Chondrocyte (in vitro differentiated cells): Measurements from ENCODE around the gene INVS. TPM values are rescaled to one million over a fixed set of nuclear protein-coding genes. Genes with fewer than 3 reads are reported as not detected.
"Not testable (repeated sequence)": the region's sequence is repeated elsewhere in the genome, so short reads cannot be mapped to it uniquely, and the experiment has no call there.

Source experiments
- DNase-seq: peaks from one replicate; pipeline ENCODE4 v3.0.0; 2021; ENCODE audit warnings: mixed read lengths, low spot score
- H3K27ac Mint-ChIP-seq: one replicate; pipeline ENCODE4 v1.8.0; 2021; ENCODE audit warnings: mild to moderate bottlenecking, moderate library complexity, mixed read lengths; ENCODE audit not compliant: unreplicated experiment
- H3K27me3 Mint-ChIP-seq: 2 replicates; pipeline ENCODE4 v1.8.0; 2021; ENCODE audit warnings: low read depth, mixed read lengths
- H3K36me3 Mint-ChIP-seq: 2 replicates; pipeline ENCODE4 v1.8.0; 2021; ENCODE audit warnings: low read depth, mixed read lengths
- H3K4me1 Mint-ChIP-seq: 2 replicates; pipeline ENCODE4 v1.8.0; 2021; ENCODE audit warnings: low read depth, mild to moderate bottlenecking, mixed read lengths
- H3K4me3 Mint-ChIP-seq: one replicate; pipeline ENCODE4 v1.8.0; 2021; ENCODE audit warnings: mild to moderate bottlenecking, moderate library complexity, mixed read lengths; ENCODE audit not compliant: unreplicated experiment
- H3K9me3 Mint-ChIP-seq: 2 replicates; pipeline ENCODE4 v1.8.0; 2021; ENCODE audit warnings: low read depth, mixed read lengths
- total RNA-seq: library from RNA; stranded (reverse); gene quantifications from 3 replicates; pipeline ENCODE4 v1.2.1, GENCODE V29; 2021
- TF ChIP-seq, protein P1 (sequence below): fragments of 200-600 bp; sonication (generic); IDR thresholded peaks from 2 replicates; pipeline ENCODE4 v1.5.0; 2021; ENCODE audit warnings: antibody characterized with exemption, mild to moderate bottlenecking, moderate library complexity

INVS gene
- total RNA-seq, 1 donor from 2014 or later = 16.0 TPM

DNA sequence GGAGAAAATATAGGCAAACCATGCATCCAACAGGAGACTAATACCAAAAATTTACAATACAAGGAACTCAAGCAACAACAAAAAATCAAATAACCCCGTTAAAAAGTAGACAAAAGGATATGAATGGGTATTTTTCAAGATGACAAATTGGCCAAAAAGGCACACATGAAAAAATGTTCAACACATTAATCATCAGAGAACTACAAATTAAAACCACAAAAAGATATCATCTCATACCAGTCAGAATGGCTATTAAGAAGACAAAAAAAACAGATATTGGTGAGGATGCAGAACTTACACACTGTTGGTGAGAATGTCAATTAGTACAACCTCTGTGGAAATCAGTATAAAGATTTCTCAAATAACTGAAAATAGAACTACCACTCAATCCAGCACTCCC is 218.7 kb downstream of the INVS start:
- TF ChIP-seq, protein P1, sequence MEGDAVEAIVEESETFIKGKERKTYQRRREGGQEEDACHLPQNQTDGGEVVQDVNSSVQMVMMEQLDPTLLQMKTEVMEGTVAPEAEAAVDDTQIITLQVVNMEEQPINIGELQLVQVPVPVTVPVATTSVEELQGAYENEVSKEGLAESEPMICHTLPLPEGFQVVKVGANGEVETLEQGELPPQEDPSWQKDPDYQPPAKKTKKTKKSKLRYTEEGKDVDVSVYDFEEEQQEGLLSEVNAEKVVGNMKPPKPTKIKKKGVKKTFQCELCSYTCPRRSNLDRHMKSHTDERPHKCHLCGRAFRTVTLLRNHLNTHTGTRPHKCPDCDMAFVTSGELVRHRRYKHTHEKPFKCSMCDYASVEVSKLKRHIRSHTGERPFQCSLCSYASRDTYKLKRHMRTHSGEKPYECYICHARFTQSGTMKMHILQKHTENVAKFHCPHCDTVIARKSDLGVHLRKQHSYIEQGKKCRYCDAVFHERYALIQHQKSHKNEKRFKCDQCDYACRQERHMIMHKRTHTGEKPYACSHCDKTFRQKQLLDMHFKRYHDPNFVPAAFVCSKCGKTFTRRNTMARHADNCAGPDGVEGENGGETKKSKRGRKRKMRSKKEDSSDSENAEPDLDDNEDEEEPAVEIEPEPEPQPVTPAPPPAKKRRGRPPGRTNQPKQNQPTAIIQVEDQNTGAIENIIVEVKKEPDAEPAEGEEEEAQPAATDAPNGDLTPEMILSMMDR = no peak
- H3K4me1 Mint-ChIP-seq = peaks cover 14% of the 10 kb centered on the region
- no peak for DNase-seq
- peaks cover 16% of the 10 kb centered on the region for H3K9me3 Mint-ChIP-seq
- H3K27me3 Mint-ChIP-seq = no peaks in the 10 kb centered on the region
- H3K4me3 Mint-ChIP-seq = no peak overlapping the region
- peaks cover 25% of the 10 kb centered on the region for H3K36me3 Mint-ChIP-seq
- peak overlapping the region; percentile 30 for H3K27ac Mint-ChIP-seq

DNA sequence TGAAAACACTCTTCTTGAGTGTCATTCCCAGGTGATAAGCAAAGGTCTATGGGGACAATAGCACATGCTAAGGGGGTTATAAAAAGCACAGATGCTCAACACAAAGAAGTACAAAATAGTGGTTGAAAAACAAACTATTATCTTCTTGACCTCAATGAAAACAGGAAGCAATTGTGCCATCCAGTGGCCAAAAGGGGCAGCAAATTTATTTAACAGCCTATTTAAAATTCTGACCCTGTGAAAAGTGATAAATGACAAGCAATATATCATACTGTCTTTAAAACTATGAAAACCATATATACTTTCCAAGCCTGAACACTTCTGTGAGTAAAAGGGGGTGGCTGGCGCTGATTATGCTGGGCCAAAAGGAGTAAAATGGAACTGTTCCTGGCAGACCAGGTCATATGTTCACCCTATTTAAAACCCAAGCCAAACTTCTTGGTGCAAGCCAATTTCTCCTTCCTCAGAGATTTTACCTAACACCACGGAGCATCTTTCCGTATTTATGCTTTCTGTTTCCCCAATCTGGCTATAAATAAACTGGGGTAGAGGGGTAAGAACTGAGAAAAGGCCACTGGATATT is 224.0 kb downstream of the INVS start:
- DNase-seq = no peak
- H3K27me3 Mint-ChIP-seq = no peaks in the 10 kb centered on the region
- no peak overlapping the region for H3K27ac Mint-ChIP-seq
- TF ChIP-seq, protein P1 = peak; percentile 88
- peaks cover 4% of the 10 kb centered on the region for H3K4me1 Mint-ChIP-seq
- H3K4me3 Mint-ChIP-seq = no peak overlapping the region
- no peaks in the 10 kb centered on the region for H3K9me3 Mint-ChIP-seq
- H3K36me3 Mint-ChIP-seq = peaks cover 3% of the 10 kb centered on the region

DNA sequence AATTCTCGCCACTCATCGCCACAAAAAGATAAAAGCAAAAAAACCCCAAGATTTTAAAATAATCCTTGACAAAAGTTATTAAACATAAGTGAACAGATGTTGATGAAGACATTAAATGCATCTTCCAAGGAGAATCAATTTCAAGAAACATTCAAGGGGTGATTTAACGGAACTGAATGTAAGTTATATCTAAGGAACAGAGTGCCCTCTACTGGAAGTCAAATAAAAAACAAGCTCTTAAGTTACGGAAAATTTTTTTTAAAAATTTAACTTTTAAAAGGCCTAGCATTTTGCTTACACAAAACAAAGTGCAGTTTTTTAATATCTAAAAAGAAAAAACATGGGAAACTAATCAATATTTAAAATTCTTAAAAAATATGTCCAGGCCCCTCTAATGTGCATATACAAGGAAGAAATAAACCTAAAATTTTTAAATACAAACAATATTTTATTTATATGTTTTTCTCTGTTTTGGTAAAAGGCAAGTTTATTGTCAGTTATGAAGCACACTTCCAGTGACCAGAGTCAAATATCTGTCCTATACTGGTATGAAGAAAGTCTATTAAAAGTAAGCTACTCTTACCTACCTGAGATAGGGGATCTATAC is 225.7 kb downstream of the INVS start:
- Mint-ChIP-seq H3K4me3 (no peak overlapping the region), H3K27ac (no peak overlapping the region), H3K36me3 (no peaks in the 10 kb centered on the region), H3K27me3 (no peaks in the 10 kb centered on the region), H3K4me1 (peaks cover 2% of the 10 kb centered on the region), H3K9me3 (no peaks in the 10 kb centered on the region)
- DNase-seq = no peak
- TF ChIP-seq, protein P1 = peak; percentile 90

DNA sequence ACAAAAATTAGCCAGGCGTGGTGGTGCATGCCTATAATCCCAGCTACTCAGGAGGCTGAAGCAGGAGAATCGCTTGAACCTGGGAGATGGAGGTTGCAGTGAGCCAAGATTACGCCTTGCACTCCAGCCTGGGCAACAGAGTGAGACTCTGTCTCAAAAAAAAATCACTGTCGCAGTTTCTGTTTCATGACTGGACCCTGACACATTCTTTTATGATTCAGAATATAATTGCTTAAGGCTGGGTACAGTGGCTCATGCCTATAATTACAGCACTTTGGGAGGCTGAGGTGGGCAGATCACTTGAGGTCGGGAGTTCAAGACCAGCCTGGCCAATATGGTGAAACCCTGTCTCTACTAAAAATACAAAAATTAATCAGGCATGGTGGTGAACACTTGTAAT is 239.7 kb downstream of the INVS start:
- DNase-seq, H3K9me3 Mint-ChIP-seq, H3K4me3 Mint-ChIP-seq, H3K36me3 Mint-ChIP-seq, H3K4me1 Mint-ChIP-seq, H3K27me3 Mint-ChIP-seq, H3K27ac Mint-ChIP-seq: not testable (repeated sequence)

DNA sequence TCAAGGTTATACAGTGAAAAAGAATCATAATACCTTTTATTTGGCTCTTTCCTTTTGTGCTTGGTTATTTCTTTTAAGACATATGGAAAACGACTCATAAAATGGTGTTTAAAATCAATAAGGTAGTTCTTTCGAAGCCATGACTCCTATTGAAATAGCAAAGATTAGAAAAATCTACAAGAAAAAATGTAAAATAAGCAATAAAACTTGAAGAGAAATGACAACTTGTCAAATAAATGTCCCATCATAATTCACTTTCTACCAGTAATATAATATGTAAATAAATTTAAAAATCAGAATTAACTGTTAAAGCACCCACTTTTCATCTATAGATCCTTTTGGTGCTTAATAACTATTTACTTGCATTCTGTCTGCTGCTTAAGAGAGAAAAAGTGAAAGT is 241.2 kb downstream of the INVS start:
- Mint-ChIP-seq H3K9me3 (no peaks in the 10 kb centered on the region), H3K4me1 (peaks cover 4% of the 10 kb centered on the region), H3K36me3 (peaks cover 3% of the 10 kb centered on the region), H3K4me3 (no peak overlapping the region), H3K27me3 (no peaks in the 10 kb centered on the region), H3K27ac (no peak overlapping the region)
- TF ChIP-seq, protein P1 = no peak
- DNase-seq = no peak

DNA sequence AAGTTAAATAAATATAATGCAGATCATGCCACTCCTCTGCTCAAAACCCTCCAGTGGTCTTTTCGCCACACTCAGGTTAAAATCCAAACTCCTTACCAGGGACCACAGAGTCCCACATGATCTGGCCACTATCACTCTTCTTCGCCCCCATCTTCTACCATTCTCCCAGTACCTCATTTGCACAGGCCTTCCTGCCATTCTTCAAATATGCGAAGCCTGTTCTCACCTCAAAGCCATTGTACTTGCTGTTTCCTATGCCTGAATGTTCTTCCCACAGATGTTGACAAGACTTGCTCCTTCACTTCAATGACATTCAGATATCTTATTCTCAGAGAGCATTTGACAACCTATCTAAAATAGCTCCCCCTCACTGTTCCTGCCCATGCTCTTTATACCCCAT is 242.8 kb downstream of the INVS start:
- no peak overlapping the region for H3K4me3 Mint-ChIP-seq
- no peaks in the 10 kb centered on the region for H3K27me3 Mint-ChIP-seq
- no peak for DNase-seq
- H3K4me1 Mint-ChIP-seq = peaks cover 6% of the 10 kb centered on the region
- H3K36me3 Mint-ChIP-seq = peaks cover 6% of the 10 kb centered on the region
- no peaks in the 10 kb centered on the region for H3K9me3 Mint-ChIP-seq
- no peak overlapping the region for H3K27ac Mint-ChIP-seq
- TF ChIP-seq, protein P1 = no peak
